Stimulated activated CD4-positive, alpha-beta T cell treated with anti-CD3 and anti-CD28 coated beads, Interleukin-4, amount 100 ng/mL, for 4 hours (primary cell): ENCODE data around the gene MMP17.
"Not testable (repeated sequence)": the region's sequence is repeated elsewhere in the genome, so short reads cannot be mapped to it uniquely, and the experiment has no call there.

ENCODE experiments used
- DNase-seq, 2 experiments: peaks; one replicate each; pipeline ENCODE4 v3.0.0-alpha.2; 2020

MMP17 gene

GRCh38 chr12:131867471-131867870 lies 39.3 kb downstream of the MMP17 start:
- DNase-seq, result no peak

GRCh38 chr12:131867891-131868675 lies 39.9 kb downstream of the MMP17 start:
- DNase-seq, result no peak

GRCh38 chr12:131869871-131870418 lies 41.8 kb downstream of the MMP17 start:
- no peak for DNase-seq

- no peak for DNase-seq
Measured at GRCh38 chr12:131871677-131872076, 43.5 kb downstream of the MMP17 start.

- no peak for DNase-seq
Measured at GRCh38 chr12:131872154-131873051, 44.2 kb downstream of the MMP17 start.

GRCh38 chr12:131873293-131873692 lies 45.1 kb downstream of the MMP17 start:
- DNase-seq, result no peak

- not testable (repeated sequence) for DNase-seq
Measured at GRCh38 chr12:131874972-131875371, 46.8 kb downstream of the MMP17 start.

GRCh38 chr12:131877216-131877615 lies 49.0 kb downstream of the MMP17 start:
- not testable (repeated sequence) for DNase-seq

GRCh38 chr12:131878436-131878835 lies 50.2 kb downstream of the MMP17 start:
- not testable (repeated sequence) for DNase-seq

GRCh38 chr12:131882804-131883520 lies 54.8 kb downstream of the MMP17 start:
- DNase-seq, result no peak

- DNase-seq, result no peak
Measured at GRCh38 chr12:131883521-131883900, 55.3 kb downstream of the MMP17 start.

- DNase-seq, result not testable (repeated sequence)
Measured at GRCh38 chr12:131885076-131885475, 56.9 kb downstream of the MMP17 start.

GRCh38 chr12:131885543-131886057 lies 57.4 kb downstream of the MMP17 start:
- DNase-seq, result no peak

- not testable (repeated sequence) for DNase-seq
Measured at GRCh38 chr12:131891722-131892121, 63.5 kb downstream of the MMP17 start.

GRCh38 chr12:131892711-131893604 lies 64.8 kb downstream of the MMP17 start:
- DNase-seq, result no peak

GRCh38 chr12:131893605-131894312 lies 65.6 kb downstream of the MMP17 start:
- DNase-seq, result no peak

GRCh38 chr12:131894313-131894860 lies 66.2 kb downstream of the MMP17 start, which contains the start of gene ULK1:
Gene ULK1 (plus strand): TSS chr12:131894622. CDS start chr12:131895002, 380 bp downstream.
- peak; percentile 90 to 96 for DNase-seq

GRCh38 chr12:131894981-131895639 lies 66.9 kb downstream of the MMP17 start:
- DNase-seq, result no peak

GRCh38 chr12:131895640-131896079 lies 67.5 kb downstream of the MMP17 start:
- DNase-seq, result peak; percentile 14 to 28
